Measurements from ENCODE around the gene TMEM63A. TPM values are rescaled to one million over a fixed set of nuclear protein-coding genes. Genes with fewer than 3 reads are reported as not detected.

The TMEM63A gene
- total and polyA plus RNA-seq, 2 of the 13 experiments (the other 11 are each of a cell fraction or from before 2014, with no cell fraction given): 23.9 to 53.3 TPM

GRCh38 chr1:225820522-225821120, 61.6 kb downstream of the TMEM63A start:
- no peak for ATAC-seq
- POLR2A ChIA-PET: interaction anchor here (1.8 kb wide), 1 partner anchor 10 kb away, joined by 5 read pairs; the partner anchor contains the start of gene EPHX1
- peaks cover 2 to 8% of the 10 kb centered on the region in 2 experiments; a peak in 3 of 5 replicates for H3K36me3 ChIP-seq (replicated peaks in 1 of 2; ENCODE audit: control insufficient read depth in 1 of 2, insufficient read depth in 2 of 2, low read length in 2 of 2)
- no peaks in the 10 kb centered on the region for H3K27me3 ChIP-seq (ENCODE audit: control insufficient read depth in 1 of 2, insufficient read depth in 2 of 2, low read length in 2 of 2)
- no peaks in the 10 kb centered on the region for H3K9me3 ChIP-seq (ENCODE audit: low read length)
- no peak overlapping the region for H3K9ac ChIP-seq (ENCODE audit: insufficient read depth, low read depth, low read length)
- peaks cover 96% of the 10 kb centered on the region for H3K4me1 ChIP-seq (ENCODE audit: insufficient read depth, low read length)
- intact Hi-C loops (cut with micrococcal nuclease; ENCODE audit: unreplicated experiment): loop anchor here (10.0 kb wide), 1 partner anchor 104 kb away; the partner anchor contains the start of gene PYCR2
- H4K20me1 ChIP-seq (ENCODE audit: insufficient read depth, low read length): no peaks in the 10 kb centered on the region
- CTCF ChIA-PET (ENCODE audit: low intra/inter-chr PET ratio, low total read pairs): no interaction called here
- peak; percentile 32 for FAIRE-seq
- peaks cover 29% of the 10 kb centered on the region for H3K79me2 ChIP-seq (ENCODE audit: insufficient read depth, low read length)
- in situ Hi-C loops (cut with HindIII; ENCODE audit: extremely low pct_ligation_motif_present, low pct_unique_long_range_greater_than_20kb): no loop called here
- WGBS (ENCODE audit: low lambda C conversion rate): 71% methylated on average over 5 of the region's 5 CpGs
- no peak overlapping the region for H3K27ac ChIP-seq (ENCODE audit: extremely low read length, insufficient read depth, low read length)
- no peak overlapping the region for H3K4me2 ChIP-seq (ENCODE audit: low read depth, low read length)
- no TSS peak for BruUV-seq (replicated peaks)
- no peak overlapping the region for H3K4me3 ChIP-seq (replicated peaks in 1 of 3; ENCODE audit: insufficient read depth in 1 of 3, low read depth in 2 of 3, low read length in 3 of 3)
- DNase-seq (ENCODE audit: low spot score): no peak
- no peak overlapping the region for H2AFZ ChIP-seq (ENCODE audit: low read length)
- no peak for TF ChIP-seq THAP11 (CRISPR knock-in tag; IDR thresholded peaks at IDR 0.05)
- 0 out of 2 replicates have a peak, but pooled peaks have one; percentile 45 for TF ChIP-seq ZNF609 (CRISPR knock-in tag; IDR thresholded peaks at IDR 0.05; ENCODE audit: borderline replicate concordance)
- TF ChIP-seq TCF7 (IDR thresholded peaks at IDR 0.05; ENCODE audit: low read depth): peak; percentile 10; the same call in 1 of the 2 replicates
- TF ChIP-seq ZNF124 (CRISPR knock-in tag; IDR thresholded peaks at IDR 0.05): no peak
- no peak for TF ChIP-seq EHMT2 (IDR thresholded peaks at IDR 0.05; ENCODE audit: borderline replicate concordance, low read depth, low read length)
- no peak for TF ChIP-seq RAD51 (IDR thresholded peaks at IDR 0.05; ENCODE audit: borderline replicate concordance)
- TF ChIP-seq ZBTB7B (CRISPR knock-in tag; IDR thresholded peaks at IDR 0.05): no peak
- no peak for TF ChIP-seq JDP2 (CRISPR knock-in tag; IDR thresholded peaks at IDR 0.05; ENCODE audit: borderline replicate concordance)
- TF ChIP-seq XRCC5 (optimal IDR thresholded peaks at IDR 0.05; ENCODE audit: low read length): no peak
- TF ChIP-seq TBX3 (IDR thresholded peaks at IDR 0.05; ENCODE audit: borderline replicate concordance): peak; percentile 37; the same call in 1 of the 2 replicates
- no peak for TF ChIP-seq ZNF296 (CRISPR knock-in tag; conservative IDR thresholded peaks at IDR 0.05)
- no peak for TF ChIP-seq KDM5A (IDR thresholded peaks at IDR 0.05; ENCODE audit: borderline replicate concordance, low read length)
- no peak for TF ChIP-seq HNRNPL (IDR thresholded peaks at IDR 0.05; ENCODE audit: low read depth, low read length)
- no peak for TF ChIP-seq MAF1 (CRISPR knock-in tag; IDR thresholded peaks at IDR 0.05; ENCODE audit: borderline replicate concordance)
- no peak for TF ChIP-seq ZBTB1 (CRISPR knock-in tag; IDR thresholded peaks at IDR 0.05; ENCODE audit: borderline replicate concordance)
- TF ChIP-seq MLLT10 (CRISPR knock-in tag; IDR thresholded peaks at IDR 0.05): no peak
- no peak for TF ChIP-seq YEATS2 (CRISPR knock-in tag; IDR thresholded peaks at IDR 0.05; ENCODE audit: borderline replicate concordance)

Data from HepG2 (cell line).